Endothelial cell of umbilical vein (primary cell): ENCODE data around the gene METRN. TPM values are rescaled to one million over a fixed set of nuclear protein-coding genes. Genes with fewer than 3 reads are reported as not detected.

Experiments used
- BruUV-seq: library from RNA; stranded (reverse); fragments of 400-500 nt; replicated peaks from 2 replicates; lab custom pipeline; 2021; lab: Mats Ljungman, UMichigan
- CTCF ChIA-PET: fragments of 300-600, 350-600 bp; sonication (Branson Sonifier 250); formaldehyde crosslinking; loops from one replicate; lab custom pipeline; 2021; ENCODE audit warnings: antibody characterized with exemption, inconsistent platforms; lab: Charles Lee
- POLR2A ChIA-PET: fragments of 300-600, 350-600 bp; sonication (Branson Sonifier 250); formaldehyde crosslinking; loops from one replicate; lab custom pipeline; 2021; ENCODE audit warnings: antibody characterized with exemption, inconsistent platforms; lab: Charles Lee
- DNase-seq: peaks from one replicate; pipeline ENCODE4 v3.0.0-alpha.2; 2011; ENCODE audit warnings: low read depth, low spot score
- FAIRE-seq: peaks from 2 replicates; lab custom pipeline; 2011; peaks lifted over from hg19 to GRCh38; lab: Jason Lieb, UNC
- H2AFZ ChIP-seq: 2 replicates; pipeline ENCODE4 v1.6.0; 2012; ENCODE audit warnings: low read depth, low read length, control low read depth, inconsistent platforms
- H3K27ac ChIP-seq: 2 replicates; pipeline ENCODE4 v1.5.1; 2011; ENCODE audit warnings: low read depth, mild to moderate bottlenecking, control low read depth, low read length, moderate library complexity; ENCODE audit not compliant: insufficient read depth
- H3K27me3 ChIP-seq, 2 experiments: 2 replicates each; pipeline versions ENCODE4 v1.6.0 to v1.6.1; 2011; ENCODE audit warnings: low read length in 2 of 2, mixed read lengths in 1 of 2; ENCODE audit not compliant: control insufficient read depth in 2 of 2, insufficient read depth in 2 of 2
- H3K36me3 ChIP-seq, 2 experiments: 2 replicates in 1 of 2; 3 replicates in 1 of 2; pipeline ENCODE4 v1.5.1; 2011; ENCODE audit warnings: low read length in 2 of 2, mild to moderate bottlenecking in 1 of 2, moderate library complexity in 1 of 2; ENCODE audit not compliant: control insufficient read depth in 2 of 2, insufficient read depth in 2 of 2; ENCODE audit errors: extremely low read depth in 1 of 2
- H3K4me1 ChIP-seq: 3 replicates; pipeline ENCODE4 v1.5.1; 2011; ENCODE audit warnings: mild to moderate bottlenecking, low read length; ENCODE audit not compliant: control insufficient read depth, insufficient read depth; ENCODE audit errors: extremely low read depth
- H3K4me2 ChIP-seq: 2 replicates; pipeline ENCODE4 v1.6.1; 2011; ENCODE audit warnings: low read length, control low read depth, mixed read lengths; ENCODE audit not compliant: insufficient read depth
- H3K4me3 ChIP-seq, 3 experiments: fragments of 200-600 bp in 1 of 3; sonication (generic), shearing (Covaris generic) in 1 of 3; replicated peaks in 1 of 3; 2 replicates each; pipeline ENCODE4 v1.5.1; 2011 to 2016; ENCODE audit warnings: control low read depth in 3 of 3, low read length in 3 of 3, mild to moderate bottlenecking in 2 of 3, inconsistent platforms in 1 of 3, low read depth in 1 of 3, moderate library complexity in 1 of 3; ENCODE audit not compliant: insufficient read depth in 1 of 3
- H3K79me2 ChIP-seq: 2 replicates; pipeline ENCODE4 v1.6.0; 2012; ENCODE audit warnings: low read length, inconsistent platforms; ENCODE audit not compliant: control insufficient read depth, insufficient read depth
- H3K9ac ChIP-seq: replicated peaks from 2 replicates; pipeline ENCODE3; 2011; ENCODE audit warnings: low read length, control low read depth; ENCODE audit not compliant: insufficient read depth; ENCODE audit errors: extremely low read depth
- H3K9me1 ChIP-seq: replicated peaks from 3 replicates; pipeline ENCODE4 v1.6.0; 2011; ENCODE audit warnings: mild to moderate bottlenecking, low read length; ENCODE audit not compliant: control insufficient read depth, insufficient read depth; ENCODE audit errors: extremely low read depth
- H3K9me3 ChIP-seq: replicated peaks from 2 replicates; pipeline ENCODE4 v1.5.1; 2012; ENCODE audit warnings: low read length, inconsistent platforms; ENCODE audit not compliant: control insufficient read depth, insufficient read depth
- H4K20me1 ChIP-seq: replicated peaks from 2 replicates; pipeline ENCODE3; 2011; ENCODE audit warnings: mild to moderate bottlenecking, low read length; ENCODE audit not compliant: control insufficient read depth, insufficient read depth; ENCODE audit errors: extremely low read depth
- CTCF ChIP-seq, 2 donors: IDR thresholded peaks; 1 replicate in 1 of 2; 2 replicates in 1 of 2; pipeline ENCODE4 v1.5.1; 2011; ENCODE audit warnings: low read length in 2 of 2, mild to moderate bottlenecking in 2 of 2, moderate library complexity in 2 of 2, control low read depth in 1 of 2, inconsistent platforms in 1 of 2, low read depth in 1 of 2; ENCODE audit not compliant: insufficient read depth in 1 of 2; ENCODE audit errors: extremely low read depth in 1 of 2
- EZH2 ChIP-seq: IDR thresholded peaks from 2 replicates; pipeline ENCODE4 v1.6.1; 2012; ENCODE audit warnings: borderline replicate concordance, low read depth, mild to moderate bottlenecking, moderate library complexity, low read length, inconsistent platforms; ENCODE audit not compliant: severe bottlenecking
- FOS ChIP-seq: IDR thresholded peaks from 2 replicates; pipeline ENCODE4 v1.6.1; 2011; ENCODE audit warnings: mild to moderate bottlenecking, low read length, moderate library complexity, borderline replicate concordance; ENCODE audit not compliant: insufficient read depth
- GATA2 ChIP-seq: IDR thresholded peaks from 2 replicates; pipeline ENCODE4 v1.7.0; 2011; ENCODE audit warnings: low read depth, mild to moderate bottlenecking, moderate library complexity, mixed read lengths, low read length; ENCODE audit not compliant: insufficient read length, insufficient read depth
- JUN ChIP-seq: IDR thresholded peaks from 2 replicates; pipeline ENCODE4 v1.6.1; 2011; ENCODE audit warnings: borderline replicate concordance, low read depth; ENCODE audit not compliant: insufficient read length, insufficient read depth
- MAX ChIP-seq: IDR thresholded peaks from 2 replicates; pipeline ENCODE4 v1.6.1; 2011; ENCODE audit not compliant: insufficient read depth, insufficient read length
- MYC ChIP-seq: IDR thresholded peaks from one replicate; pipeline ENCODE4 v1.6.1; 2011; ENCODE audit warnings: mild to moderate bottlenecking, low read depth, low read length
- POLR2A ChIP-seq: IDR thresholded peaks from 2 replicates; pipeline ENCODE4 v1.6.1; 2012; ENCODE audit warnings: low read depth, mild to moderate bottlenecking, control low read depth, low read length
- POLR2AphosphoS5 ChIP-seq: IDR thresholded peaks from 2 replicates; pipeline ENCODE4 v1.6.1; 2012; ENCODE audit warnings: low read depth, mild to moderate bottlenecking, control low read depth, low read length, moderate library complexity; ENCODE audit not compliant: insufficient read depth
- dilution Hi-C: fragments of 300-500 bp; cut with MboI; formaldehyde crosslinking; loops from one replicate; pipeline ENCODE4 v1.15.0; 2019; ENCODE audit warnings: low sequenced_read_pairs; ENCODE audit not compliant: extremely low pct_ligation_motif_present
- intact Hi-C: fragments of 100-400 bp; cut with micrococcal nuclease; formaldehyde crosslinking; loops from one replicate; pipeline ENCODE4 v1.10.0; 2022
- polyA plus RNA-seq, 4 experiments: library from polyadenylated mRNA; depleted of rRNA in 3 of 4; stranded (reverse) in 3 of 4; unstranded in 1 of 4; fragments of >200 nt; gene quantifications; 2 replicates each; pipeline versions ENCODE4 v1.2.1 to v1.2.3, GENCODE V29; 2011 to 2012; ENCODE audit warnings: missing spikeins in 1 of 4
- total RNA-seq: library from RNA; stranded (reverse); gene quantifications from 2 replicates; pipeline ENCODE4 v1.2.3, GENCODE V29; 2021

METRN gene
- total and polyA plus RNA-seq, 2 donors (not counting 3 experiments of a cell fraction or from before 2014, with no cell fraction given) = 10.0 to 16.1 TPM

- H3K9me1 ChIP-seq = no peaks in the 10 kb centered on the region
- H3K36me3 ChIP-seq = no peaks in the 10 kb centered on the region
- POLR2A ChIA-PET = no interaction called here
- no peaks in the 10 kb centered on the region for H3K9me3 ChIP-seq
- TF ChIP-seq MYC (no peak), POLR2AphosphoS5 (no peak), GATA2 (no peak), JUN (no peak), FOS (no peak), EZH2 (no peak), CTCF (IDR thresholded peaks at IDR 0.05; ENCODE audit: extremely low read depth in 1 of 2, insufficient read depth in 1 of 2, low read depth in 1 of 2, low read length in 2 of 2) (no peak), MAX (no peak), POLR2A (no peak)
- no peak overlapping the region for H3K4me2 ChIP-seq
- dilution Hi-C loops (no loop called here), intact Hi-C loops (no loop called here)
- BruUV-seq = no TSS peak
- FAIRE-seq = no peak
- H3K4me3 ChIP-seq = no peak overlapping the region
- no peaks in the 10 kb centered on the region for H4K20me1 ChIP-seq
- no peak overlapping the region for H3K9ac ChIP-seq
- no peak for DNase-seq
- H3K27me3 ChIP-seq = no peaks in the 10 kb centered on the region
- H3K27ac ChIP-seq = no peak overlapping the region
- no peaks in the 10 kb centered on the region for H3K4me1 ChIP-seq
- CTCF ChIA-PET = no interaction called here
- no peaks in the 10 kb centered on the region for H3K79me2 ChIP-seq
- no peak overlapping the region for H2AFZ ChIP-seq
Measured at GRCh38 chr16:766820-767640, 52.1 kb downstream of the METRN start.
